ENCODE results near the gene CPXM2. TPM values are rescaled to one million over a fixed set of nuclear protein-coding genes. Genes with fewer than 3 reads are reported as not detected.

Gene CPXM2
- total RNA-seq, 1 experiment from 2014 or later: not detected

- H3K4me2 ChIP-seq (ENCODE audit: low read length): no peak overlapping the region
- peaks cover 47% of the 10 kb centered on the region for H3K27me3 ChIP-seq (ENCODE audit: low read length)
- no peak overlapping the region for H3K4me3 ChIP-seq (ENCODE audit: low read length)
- H3K9me3 ChIP-seq (ENCODE audit: low read length): no peaks in the 10 kb centered on the region
- intact Hi-C loops (cut with micrococcal nuclease): no loop called here
- H2AFZ ChIP-seq (ENCODE audit: low read length): no peak overlapping the region
- ATAC-seq: no peak
- H3K4me1 ChIP-seq (ENCODE audit: insufficient read depth, low read length): no peaks in the 10 kb centered on the region
- no peaks in the 10 kb centered on the region for H4K20me1 ChIP-seq (ENCODE audit: low read length)
- BruUV-seq (replicated peaks): no TSS peak
- no peaks in the 10 kb centered on the region for H3F3A ChIP-seq (ENCODE audit: low read length, unreplicated experiment)
- POLR2A ChIA-PET (ENCODE audit: unreplicated experiment): no interaction called here
- H3K27ac ChIP-seq (ENCODE audit: low read length): no peak overlapping the region
- H3K9ac ChIP-seq (ENCODE audit: low read length): no peak overlapping the region
- TF ChIP-seq EZH2phosphoT487 (IDR thresholded peaks at IDR 0.05; ENCODE audit: borderline replicate concordance, low read length): no peak
- TF ChIP-seq, protein P1, sequence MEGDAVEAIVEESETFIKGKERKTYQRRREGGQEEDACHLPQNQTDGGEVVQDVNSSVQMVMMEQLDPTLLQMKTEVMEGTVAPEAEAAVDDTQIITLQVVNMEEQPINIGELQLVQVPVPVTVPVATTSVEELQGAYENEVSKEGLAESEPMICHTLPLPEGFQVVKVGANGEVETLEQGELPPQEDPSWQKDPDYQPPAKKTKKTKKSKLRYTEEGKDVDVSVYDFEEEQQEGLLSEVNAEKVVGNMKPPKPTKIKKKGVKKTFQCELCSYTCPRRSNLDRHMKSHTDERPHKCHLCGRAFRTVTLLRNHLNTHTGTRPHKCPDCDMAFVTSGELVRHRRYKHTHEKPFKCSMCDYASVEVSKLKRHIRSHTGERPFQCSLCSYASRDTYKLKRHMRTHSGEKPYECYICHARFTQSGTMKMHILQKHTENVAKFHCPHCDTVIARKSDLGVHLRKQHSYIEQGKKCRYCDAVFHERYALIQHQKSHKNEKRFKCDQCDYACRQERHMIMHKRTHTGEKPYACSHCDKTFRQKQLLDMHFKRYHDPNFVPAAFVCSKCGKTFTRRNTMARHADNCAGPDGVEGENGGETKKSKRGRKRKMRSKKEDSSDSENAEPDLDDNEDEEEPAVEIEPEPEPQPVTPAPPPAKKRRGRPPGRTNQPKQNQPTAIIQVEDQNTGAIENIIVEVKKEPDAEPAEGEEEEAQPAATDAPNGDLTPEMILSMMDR (conservative IDR thresholded peaks at IDR 0.05; ENCODE audit: low read depth, low read length): no peak
- H3K36me3 ChIP-seq (ENCODE audit: low read depth, low read length): no peaks in the 10 kb centered on the region
- no peak for DNase-seq
- no peaks in the 10 kb centered on the region for H3K9me2 ChIP-seq (replicated peaks; ENCODE audit: low read length)
- CTCF ChIA-PET: no interaction called here
- no peaks in the 10 kb centered on the region for H3K79me2 ChIP-seq (ENCODE audit: low read length)
Measured at GRCh38 chr10:123863183-123863575, 28.4 kb downstream of the CPXM2 start.

GRCh38 chr10:123862421-123863182 lies 29.0 kb downstream of the CPXM2 start:
- TF ChIP-seq EZH2phosphoT487 (IDR thresholded peaks at IDR 0.05; ENCODE audit: borderline replicate concordance, low read length) (no peak), EZH2 (IDR thresholded peaks at IDR 0.05; ENCODE audit: low read length, unreplicated experiment) (no peak)
- TF ChIP-seq, protein P1 (conservative IDR thresholded peaks at IDR 0.05; ENCODE audit: low read depth, low read length): no peak
- Histone ChIP-seq H3K27ac (ENCODE audit: low read length) (no peak overlapping the region), H3K9ac (ENCODE audit: low read length) (no peak overlapping the region), H3K4me2 (ENCODE audit: low read length) (no peak overlapping the region), H3K27me3 (ENCODE audit: low read length) (peaks cover 48% of the 10 kb centered on the region), H3K4me1 (ENCODE audit: insufficient read depth, low read length) (no peaks in the 10 kb centered on the region), H3K36me3 (ENCODE audit: low read depth, low read length) (no peaks in the 10 kb centered on the region), H3K9me3 (ENCODE audit: low read length) (no peaks in the 10 kb centered on the region), H3K4me3 (ENCODE audit: low read length) (no peak overlapping the region), H3F3A (ENCODE audit: low read length, unreplicated experiment) (no peaks in the 10 kb centered on the region), H4K20me1 (ENCODE audit: low read length) (no peaks in the 10 kb centered on the region), H3K79me2 (ENCODE audit: low read length) (no peaks in the 10 kb centered on the region), H3K9me2 (replicated peaks; ENCODE audit: low read length) (no peaks in the 10 kb centered on the region), H2AFZ (ENCODE audit: low read length) (no peak overlapping the region)
- intact Hi-C loops (cut with micrococcal nuclease): no loop called here
- ATAC-seq (no peak), DNase-seq (no peak)
- POLR2A ChIA-PET (ENCODE audit: unreplicated experiment): no interaction called here
- no TSS peak for BruUV-seq (replicated peaks)
- CTCF ChIA-PET: no interaction called here

- Histone ChIP-seq H3K79me2 (ENCODE audit: low read length) (no peaks in the 10 kb centered on the region), H3K4me3 (ENCODE audit: low read length) (no peak overlapping the region), H3K27ac (ENCODE audit: low read length) (no peak overlapping the region), H2AFZ (ENCODE audit: low read length) (no peak overlapping the region), H3K9me3 (ENCODE audit: low read length) (no peaks in the 10 kb centered on the region), H3K4me2 (ENCODE audit: low read length) (no peak overlapping the region), H4K20me1 (ENCODE audit: low read length) (no peaks in the 10 kb centered on the region), H3K4me1 (ENCODE audit: insufficient read depth, low read length) (no peaks in the 10 kb centered on the region), H3K36me3 (ENCODE audit: low read depth, low read length) (no peaks in the 10 kb centered on the region), H3K9me2 (replicated peaks; ENCODE audit: low read length) (no peaks in the 10 kb centered on the region), H3F3A (ENCODE audit: low read length, unreplicated experiment) (no peaks in the 10 kb centered on the region), H3K27me3 (ENCODE audit: low read length) (peaks cover 54% of the 10 kb centered on the region), H3K9ac (ENCODE audit: low read length) (no peak overlapping the region)
- BruUV-seq (replicated peaks): no TSS peak
- TF ChIP-seq EZH2phosphoT487 (IDR thresholded peaks at IDR 0.05; ENCODE audit: borderline replicate concordance, low read length) (no peak), EZH2 (IDR thresholded peaks at IDR 0.05; ENCODE audit: low read length, unreplicated experiment) (no peak)
- TF ChIP-seq, protein P1 (conservative IDR thresholded peaks at IDR 0.05; ENCODE audit: low read depth, low read length): no peak
- intact Hi-C loops (cut with micrococcal nuclease): no loop called here
- CTCF ChIA-PET: no interaction called here
- no peak for DNase-seq
- ATAC-seq: no peak
- POLR2A ChIA-PET (ENCODE audit: unreplicated experiment): no interaction called here
Measured at GRCh38 chr10:123860856-123861255, 30.8 kb downstream of the CPXM2 start.
